ENCODE data around the gene MBD4. TPM values are rescaled to one million over a fixed set of nuclear protein-coding genes. Genes with fewer than 3 reads are reported as not detected.

MBD4 gene
- total RNA-seq, 1 experiment from 2014 or later: 15.7 TPM

GRCh38 chr3:129382366-129382765, 57.4 kb downstream of the MBD4 start:
- Histone ChIP-seq H3K27me3 (ENCODE audit: insufficient read depth, low read length) (no peaks in the 10 kb centered on the region), H3K4me3 (replicated peaks in 1 of 2; ENCODE audit: low read depth in 1 of 2, low read length in 2 of 2) (no peak overlapping the region), H3K4me2 (ENCODE audit: low read length) (no peak overlapping the region), H2AFZ (ENCODE audit: low read depth, low read length, poor library complexity, severe bottlenecking) (no peak overlapping the region), H3K4me1 (ENCODE audit: control insufficient read depth in 1 of 2, insufficient read depth in 2 of 2, low read length in 2 of 2) (peaks cover 0 to 1% of the 10 kb centered on the region in 2 experiments; a peak in 2 of 4 replicates), H3K36me3 (ENCODE audit: control insufficient read depth in 1 of 2, insufficient read depth in 2 of 2, low read length in 2 of 2) (peaks cover 0 to 5% of the 10 kb centered on the region in 2 experiments; a peak in 1 of 4 replicates), H3K9me2 (ENCODE audit: insufficient read depth) (no peaks in the 10 kb centered on the region), H3K79me2 (ENCODE audit: insufficient read depth, low read length) (no peaks in the 10 kb centered on the region), H3K9me3 (ENCODE audit: control insufficient read depth in 1 of 2, insufficient read depth in 1 of 2, low read depth in 1 of 2, low read length in 2 of 2) (peaks cover 0 to 5% of the 10 kb centered on the region in 2 experiments; a peak in 2 of 4 replicates), H3K9ac (ENCODE audit: low read length) (no peak overlapping the region), H4K20me1 (ENCODE audit: insufficient read depth) (no peaks in the 10 kb centered on the region), H3K27ac (ENCODE audit: low read depth, low read length) (no peak overlapping the region)
- DNase-seq (ENCODE audit: low read depth, low spot score) (no peak), ATAC-seq (no peak)
- RAD21 ChIA-PET (ENCODE audit: low non-redundant PET in 1 of 2, low total read pairs in 2 of 2, uncharacterized antibody in 2 of 2, unreplicated experiment in 2 of 2): no interaction called here
- POLR2A ChIA-PET: no interaction called here
- BruUV-seq (replicated peaks): no TSS peak
- no peak for TF ChIP-seq CTCF (IDR thresholded peaks at IDR 0.05 in 2 of 3, conservative IDR thresholded peaks at IDR 0.05 in 1 of 3; ENCODE audit: borderline replicate concordance in 1 of 3, insufficient read depth in 1 of 3, low read depth in 2 of 3, low read length in 2 of 3)
- TF ChIP-seq SP1 (IDR thresholded peaks at IDR 0.05; ENCODE audit: low read depth): no peak
- TF ChIP-seq YY1 (IDR thresholded peaks at IDR 0.05; ENCODE audit: extremely low read depth, insufficient replicate concordance, low read depth, low read length): no peak
- no peak for TF ChIP-seq POLR2AphosphoS5 (IDR thresholded peaks at IDR 0.05; ENCODE audit: low read depth, low read length)
- no peak for TF ChIP-seq MAX (IDR thresholded peaks at IDR 0.05)
- no peak for TF ChIP-seq EGR1 (IDR thresholded peaks at IDR 0.05; ENCODE audit: low read depth)
- no peak for TF ChIP-seq EZH2 (IDR thresholded peaks at IDR 0.05)
- no peak for TF ChIP-seq CBX3 (IDR thresholded peaks at IDR 0.05; ENCODE audit: low read depth)
- no peak for TF ChIP-seq ZNF274 (IDR thresholded peaks at IDR 0.05; ENCODE audit: low read depth, low read length)
- no peak for TF ChIP-seq CEBPB (IDR thresholded peaks at IDR 0.05; ENCODE audit: low read depth)
- no peak for TF ChIP-seq TCF7L2 (IDR thresholded peaks at IDR 0.05; ENCODE audit: borderline replicate concordance, extremely low read depth, insufficient read depth, insufficient read length)
- TF ChIP-seq ATF3 (IDR thresholded peaks at IDR 0.05): no peak
- TF ChIP-seq RAD21 (IDR thresholded peaks at IDR 0.05; ENCODE audit: low read depth): no peak
- TF ChIP-seq SRF (IDR thresholded peaks at IDR 0.05; ENCODE audit: low read depth): no peak
- CTCF ChIA-PET: no interaction called here
- intact Hi-C loops (cut with micrococcal nuclease): loop anchor here (2.0 to 5.0 kb wide), 3 partner anchors 245 to 550 kb away; no protein-coding TSS in a partner anchor

Other genes starting within 250 kb of the MBD4 start
- gene COPG1, start 190.3 kb downstream of the MBD4 start, total RNA-seq (2021; ENCODE audit: unreplicated experiment): 182 TPM
- gene HMCES, start 161.1 kb downstream of the MBD4 start, total RNA-seq (2021; ENCODE audit: unreplicated experiment): 78.9 TPM
- gene EFCAB12, start 11.3 kb downstream of the MBD4 start, total RNA-seq (2021; ENCODE audit: unreplicated experiment): 0.42 TPM
- 21.4 TPM for gene IFT122, start 276 bp upstream of the MBD4 start, total RNA-seq (2021; ENCODE audit: unreplicated experiment)
- not detected for gene RHO, start 88.7 kb upstream of the MBD4 start, total RNA-seq (2021; ENCODE audit: unreplicated experiment)
- not detected for gene H1-8, start 103.2 kb upstream of the MBD4 start, total RNA-seq (2021; ENCODE audit: unreplicated experiment)
- gene PLXND1, start 166.7 kb upstream of the MBD4 start, total RNA-seq (2021; ENCODE audit: unreplicated experiment): 47.3 TPM

Data from HCT116 (cell line).